ENCODE data around the gene CCDC28A.

CCDC28A gene

GRCh38 chr6:138817799-138818198 is 44.2 kb downstream of the CCDC28A start:
- DNase-seq (no peak), ATAC-seq (ENCODE audit: insufficient read depth, low read depth) (no peak)
- Histone ChIP-seq H3K79me2 (ENCODE audit: insufficient read depth, low read length) (no peaks in the 10 kb centered on the region), H3K4me2 (ENCODE audit: insufficient read depth, low read length) (no peak overlapping the region), H4K20me1 (ENCODE audit: insufficient read depth, low read length) (no peaks in the 10 kb centered on the region), H3K4me3 (ENCODE audit: low read depth in 1 of 2, low read length in 2 of 2) (no peak overlapping the region), H3K27ac (ENCODE audit: low read length) (no peak overlapping the region), H3K36me3 (ENCODE audit: insufficient read depth, low read length) (no peaks in the 10 kb centered on the region), H3K9me3 (ENCODE audit: insufficient read depth, low read length, severe bottlenecking) (no peaks in the 10 kb centered on the region), H3K27me3 (ENCODE audit: insufficient read depth, low read length, poor library complexity) (no peaks in the 10 kb centered on the region), H3K9ac (ENCODE audit: low read depth, low read length) (no peak overlapping the region), H2AFZ (ENCODE audit: low read depth, low read length) (no peak overlapping the region), H3K4me1 (ENCODE audit: insufficient read depth, low read length) (no peaks in the 10 kb centered on the region)
- TF ChIP-seq CTCF (IDR thresholded peaks at IDR 0.05; ENCODE audit: borderline replicate concordance, extremely low read depth, low read length, poor library complexity, severe bottlenecking) = no peak
- no peak for TF ChIP-seq EZH2 (IDR thresholded peaks at IDR 0.05; ENCODE audit: borderline replicate concordance, low read depth, low read length, severe bottlenecking)

GRCh38 chr6:138818496-138819194 is 45.1 kb downstream of the CCDC28A start:
- no peak overlapping the region for H3K9ac ChIP-seq (ENCODE audit: low read depth, low read length)
- H3K27ac ChIP-seq (ENCODE audit: low read length) = no peak overlapping the region
- TF ChIP-seq CTCF (IDR thresholded peaks at IDR 0.05; ENCODE audit: borderline replicate concordance, extremely low read depth, low read length, poor library complexity, severe bottlenecking) (no peak), EZH2 (IDR thresholded peaks at IDR 0.05; ENCODE audit: borderline replicate concordance, low read depth, low read length, severe bottlenecking) (no peak)
- ATAC-seq (ENCODE audit: insufficient read depth, low read depth) (no peak), DNase-seq (no peak)
- H3K27me3 ChIP-seq (ENCODE audit: insufficient read depth, low read length, poor library complexity) = no peaks in the 10 kb centered on the region
- no peaks in the 10 kb centered on the region for H3K9me3 ChIP-seq (ENCODE audit: insufficient read depth, low read length, severe bottlenecking)
- no peaks in the 10 kb centered on the region for H3K4me1 ChIP-seq (ENCODE audit: insufficient read depth, low read length)
- H3K4me2 ChIP-seq (ENCODE audit: insufficient read depth, low read length) = no peak overlapping the region
- H3K36me3 ChIP-seq (ENCODE audit: insufficient read depth, low read length) = no peaks in the 10 kb centered on the region
- no peaks in the 10 kb centered on the region for H3K79me2 ChIP-seq (ENCODE audit: insufficient read depth, low read length)
- H4K20me1 ChIP-seq (ENCODE audit: insufficient read depth, low read length) = no peaks in the 10 kb centered on the region
- H2AFZ ChIP-seq (ENCODE audit: low read depth, low read length) = no peak overlapping the region
- no peak overlapping the region for H3K4me3 ChIP-seq (ENCODE audit: low read depth in 1 of 2, low read length in 2 of 2)

GRCh38 chr6:138821519-138821918 is 48.0 kb downstream of the CCDC28A start:
- Histone ChIP-seq H2AFZ (ENCODE audit: low read depth, low read length) (no peak overlapping the region), H3K4me1 (ENCODE audit: insufficient read depth, low read length) (peaks cover 7% of the 10 kb centered on the region), H3K9ac (ENCODE audit: low read depth, low read length) (no peak overlapping the region), H3K27ac (ENCODE audit: low read length) (no peak overlapping the region), H3K9me3 (ENCODE audit: insufficient read depth, low read length, severe bottlenecking) (no peaks in the 10 kb centered on the region), H3K27me3 (ENCODE audit: insufficient read depth, low read length, poor library complexity) (no peaks in the 10 kb centered on the region), H3K79me2 (ENCODE audit: insufficient read depth, low read length) (no peaks in the 10 kb centered on the region), H4K20me1 (ENCODE audit: insufficient read depth, low read length) (no peaks in the 10 kb centered on the region), H3K36me3 (ENCODE audit: insufficient read depth, low read length) (no peaks in the 10 kb centered on the region), H3K4me2 (ENCODE audit: insufficient read depth, low read length) (no peak overlapping the region), H3K4me3 (ENCODE audit: low read depth in 1 of 2, low read length in 2 of 2) (no peak overlapping the region)
- no peak for DNase-seq
- no peak for ATAC-seq (ENCODE audit: insufficient read depth, low read depth)
- TF ChIP-seq CTCF (IDR thresholded peaks at IDR 0.05; ENCODE audit: borderline replicate concordance, extremely low read depth, low read length, poor library complexity, severe bottlenecking) = no peak
- TF ChIP-seq EZH2 (IDR thresholded peaks at IDR 0.05; ENCODE audit: borderline replicate concordance, low read depth, low read length, severe bottlenecking) = no peak

Data from DND-41 (cell line).